NT2/D1 (cell line): Measurements from ENCODE around the gene RETSAT.
"Not testable (repeated sequence)": the region's sequence is repeated elsewhere in the genome, so short reads cannot be mapped to it uniquely, and the experiment has no call there.

Source experiments
- DNase-seq: peaks from one replicate; pipeline ENCODE4 v3.0.0-alpha.2; 2011; ENCODE audit warnings: low read depth, low spot score
- H3K27me3 ChIP-seq: 2 replicates; pipeline ENCODE4 v1.6.0; 2011; ENCODE audit warnings: mild to moderate bottlenecking; ENCODE audit not compliant: insufficient read length, insufficient read depth
- H3K36me3 ChIP-seq: 2 replicates; pipeline ENCODE4 v1.6.1; 2011; ENCODE audit warnings: mild to moderate bottlenecking, low read length, mixed read lengths; ENCODE audit not compliant: insufficient read depth, insufficient read length
- H3K4me1 ChIP-seq: 2 replicates; pipeline ENCODE4 v1.5.1; 2011; ENCODE audit not compliant: insufficient read depth, insufficient read length
- H3K4me3 ChIP-seq: 2 replicates; pipeline ENCODE4 v1.5.1; 2011; ENCODE audit warnings: low read depth; ENCODE audit not compliant: insufficient read length
- H3K9ac ChIP-seq: 2 replicates; pipeline ENCODE4 v1.6.0; 2011; ENCODE audit warnings: low read depth; ENCODE audit not compliant: insufficient read length
- H3K9me3 ChIP-seq: 2 replicates; pipeline ENCODE4 v1.5.1; 2011; ENCODE audit warnings: mild to moderate bottlenecking, low read length; ENCODE audit not compliant: insufficient read depth
- SUZ12 ChIP-seq: IDR thresholded peaks from 2 replicates; pipeline ENCODE4 v1.6.1; 2011; ENCODE audit not compliant: insufficient read length, insufficient read depth; ENCODE audit errors: extremely low read depth
- YY1 ChIP-seq: IDR thresholded peaks from 2 replicates; pipeline ENCODE4 v1.6.1; 2011; ENCODE audit not compliant: insufficient read length, insufficient read depth
- ZNF274 ChIP-seq: IDR thresholded peaks from 2 replicates; pipeline ENCODE4 v1.6.1; 2011; ENCODE audit warnings: mild to moderate bottlenecking, low read depth, low read length

RETSAT gene

DNA sequence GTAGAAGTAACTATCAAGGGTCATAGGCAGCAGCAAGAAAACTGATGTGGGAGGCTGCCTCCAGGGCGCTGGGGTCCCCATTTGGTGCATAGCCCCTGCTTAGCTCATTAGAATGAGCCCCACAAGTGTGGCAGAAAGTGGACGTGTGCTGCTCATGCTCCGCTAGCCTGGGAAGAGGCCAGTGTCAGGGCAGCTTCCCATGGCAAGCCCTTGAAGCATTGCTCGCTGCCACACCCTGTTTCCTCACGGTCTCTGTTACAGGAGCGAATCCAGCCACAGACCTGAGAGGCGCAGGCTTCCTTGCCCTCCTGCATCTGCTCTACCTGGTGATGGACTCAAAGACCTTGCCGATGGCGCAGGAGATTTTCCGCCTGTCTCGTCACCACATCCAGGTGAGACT is 22.8 kb upstream of the RETSAT start:
- H3K4me3 ChIP-seq: no peak overlapping the region
- peaks cover 5% of the 10 kb centered on the region for H3K36me3 ChIP-seq
- TF ChIP-seq ZNF274: no peak
- H3K27me3 ChIP-seq: no peaks in the 10 kb centered on the region
- peaks cover 7% of the 10 kb centered on the region; the same call in 1 of the 2 replicates for H3K9me3 ChIP-seq
- no peaks in the 10 kb centered on the region for H3K4me1 ChIP-seq
- no peak for DNase-seq
- H3K9ac ChIP-seq: no peak overlapping the region

DNA sequence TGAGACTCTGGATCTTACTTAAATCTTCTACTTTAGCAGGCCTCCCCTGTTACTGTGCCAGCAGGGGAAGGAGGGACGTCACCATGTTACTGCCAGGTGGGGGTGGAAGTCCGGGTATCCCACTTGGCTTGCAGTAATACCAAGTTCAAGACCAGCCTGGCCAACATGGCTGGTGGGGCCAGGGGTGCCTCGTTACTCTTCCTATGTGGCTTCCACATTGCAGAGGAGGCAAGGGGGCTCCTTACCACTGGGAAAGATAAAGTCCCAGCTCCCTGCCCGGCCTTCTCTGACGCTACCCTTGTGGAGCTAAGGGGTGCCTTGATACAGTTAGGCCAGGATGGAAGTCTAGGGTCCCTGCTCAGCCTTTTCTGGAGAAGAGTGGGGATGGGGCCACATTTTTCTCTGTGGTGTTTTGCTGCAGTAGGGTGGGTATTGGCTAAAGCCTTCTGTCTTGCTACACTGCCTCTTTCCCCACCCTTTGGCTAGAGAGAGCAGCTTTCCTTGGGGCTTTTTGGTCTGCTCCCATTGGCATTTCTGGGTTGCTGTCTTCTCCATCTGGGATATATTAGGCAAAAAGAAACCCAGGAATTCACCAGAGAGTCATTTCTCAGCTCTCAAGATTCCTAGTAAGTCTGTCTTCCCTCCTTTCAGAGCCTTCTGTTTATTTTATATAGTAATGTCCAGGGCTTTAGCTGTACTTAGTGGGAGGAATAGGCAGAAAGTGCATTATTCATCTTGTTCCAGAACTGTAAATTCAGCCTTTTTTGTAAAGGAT is 22.1 kb upstream of the RETSAT start:
- no peak overlapping the region for H3K4me3 ChIP-seq
- peaks cover 7% of the 10 kb centered on the region; the same call in 1 of the 2 replicates for H3K9me3 ChIP-seq
- H3K27me3 ChIP-seq: no peaks in the 10 kb centered on the region
- H3K4me1 ChIP-seq: no peaks in the 10 kb centered on the region
- no peak for DNase-seq
- TF ChIP-seq SUZ12 (no peak), ZNF274 (no peak), YY1 (no peak)
- H3K9ac ChIP-seq: no peak overlapping the region
- peaks cover 5% of the 10 kb centered on the region for H3K36me3 ChIP-seq

DNA sequence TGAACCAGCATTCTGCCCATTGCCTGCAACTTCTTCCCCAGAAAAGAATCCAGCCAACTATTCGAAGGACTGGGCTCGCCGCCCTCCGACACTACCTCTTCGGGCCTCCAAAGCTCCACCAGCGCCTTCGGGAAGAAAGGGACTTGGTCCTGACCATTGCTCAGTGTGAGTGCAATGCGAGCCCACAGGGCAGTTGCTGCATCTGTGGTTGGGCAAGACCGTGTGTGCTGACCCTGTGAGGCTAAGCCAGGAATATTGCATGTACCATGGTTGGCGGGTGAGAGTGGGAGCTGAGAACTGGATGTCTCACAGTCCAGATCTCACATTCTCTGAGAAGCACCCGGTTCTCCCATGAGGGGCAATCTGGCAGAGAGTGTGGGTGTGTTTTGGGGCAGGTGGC is 16.7 kb upstream of the RETSAT start:
- H3K36me3 ChIP-seq: peaks cover 14% of the 10 kb centered on the region
- DNase-seq: no peak
- no peak for TF ChIP-seq ZNF274
- no peak for TF ChIP-seq SUZ12
- TF ChIP-seq YY1: no peak
- H3K9me3 ChIP-seq: no peaks in the 10 kb centered on the region
- no peak overlapping the region for H3K4me3 ChIP-seq
- H3K27me3 ChIP-seq: no peaks in the 10 kb centered on the region
- no peak overlapping the region for H3K9ac ChIP-seq
- no peaks in the 10 kb centered on the region for H3K4me1 ChIP-seq

DNA sequence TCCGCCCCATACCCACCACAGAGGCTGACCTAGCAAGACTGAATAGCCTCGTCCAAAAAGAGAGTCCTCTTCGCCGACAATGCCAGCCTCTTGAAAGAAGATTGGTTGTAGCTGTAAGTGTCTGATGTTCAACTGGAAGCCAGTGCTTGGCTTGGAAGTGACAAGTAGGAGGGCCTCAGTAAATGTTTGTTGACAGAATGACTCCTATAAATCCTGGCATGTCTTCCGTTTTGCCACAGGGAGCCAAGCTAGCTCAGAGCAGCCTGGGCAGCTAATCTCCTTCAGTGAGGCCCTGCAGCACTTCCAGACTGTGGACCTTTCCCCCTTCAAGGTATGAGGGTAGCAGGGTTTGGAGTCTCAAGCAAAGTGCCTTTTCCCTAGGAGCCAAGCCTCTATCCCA is 15.2 kb upstream of the RETSAT start:
- Histone ChIP-seq H3K36me3 (peaks cover 14% of the 10 kb centered on the region), H3K9ac (no peak overlapping the region), H3K4me1 (no peaks in the 10 kb centered on the region), H3K27me3 (no peaks in the 10 kb centered on the region), H3K4me3 (no peak overlapping the region), H3K9me3 (no peaks in the 10 kb centered on the region)
- TF ChIP-seq SUZ12: no peak
- no peak for TF ChIP-seq ZNF274
- TF ChIP-seq YY1: no peak
- no peak for DNase-seq

DNA sequence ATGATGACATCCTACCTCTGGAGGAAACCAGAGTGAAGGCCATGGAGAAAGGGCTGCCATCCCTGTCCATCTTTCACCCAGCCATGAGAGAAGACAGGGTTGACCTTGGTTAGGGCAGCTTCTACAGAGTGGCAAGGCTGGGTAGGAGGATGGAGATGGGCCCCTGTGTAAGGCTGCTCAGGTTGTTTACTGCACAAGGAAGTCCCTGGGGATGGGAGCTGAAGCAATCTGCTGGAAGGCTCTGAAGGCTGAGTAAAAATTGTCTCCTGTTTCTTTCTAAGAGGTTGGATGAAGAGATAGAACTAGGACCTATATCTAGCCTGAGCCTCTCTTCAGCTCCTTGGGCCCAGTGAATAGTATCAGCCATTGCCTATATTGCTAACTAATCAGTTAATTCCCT is 14.6 kb upstream of the RETSAT start:
- TF ChIP-seq ZNF274 (no peak), SUZ12 (no peak), YY1 (no peak)
- Histone ChIP-seq H3K27me3 (no peaks in the 10 kb centered on the region), H3K4me1 (no peaks in the 10 kb centered on the region), H3K9me3 (no peaks in the 10 kb centered on the region), H3K9ac (no peak overlapping the region), H3K36me3 (peaks cover 14% of the 10 kb centered on the region), H3K4me3 (no peak overlapping the region)
- no peak for DNase-seq

DNA sequence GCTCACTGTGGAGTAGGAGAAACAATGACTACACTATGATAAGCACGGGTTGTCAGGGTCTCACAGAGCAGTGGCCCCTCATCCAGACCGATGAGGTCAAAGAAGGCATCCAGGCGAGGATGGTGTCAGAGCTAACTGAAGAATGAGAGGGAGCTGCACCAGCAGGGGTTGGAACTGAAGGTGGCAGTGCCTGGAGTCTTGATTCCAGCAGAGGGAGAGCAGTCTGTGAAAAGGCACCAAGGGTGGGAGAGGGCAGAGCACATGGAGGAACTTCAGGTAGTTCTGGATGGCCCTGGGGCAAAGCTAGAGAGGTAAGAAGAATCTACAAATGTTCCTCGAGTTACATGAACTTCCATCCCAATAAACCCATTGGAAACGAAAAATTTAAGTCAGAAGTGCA is 12.9 kb upstream of the RETSAT start:
- Histone ChIP-seq H3K9ac (no peak overlapping the region), H3K4me3 (no peak overlapping the region), H3K4me1 (no peaks in the 10 kb centered on the region), H3K9me3 (no peaks in the 10 kb centered on the region), H3K27me3 (no peaks in the 10 kb centered on the region), H3K36me3 (peaks cover 20% of the 10 kb centered on the region)
- TF ChIP-seq SUZ12 (no peak), ZNF274 (no peak), YY1 (no peak)
- no peak for DNase-seq

DNA sequence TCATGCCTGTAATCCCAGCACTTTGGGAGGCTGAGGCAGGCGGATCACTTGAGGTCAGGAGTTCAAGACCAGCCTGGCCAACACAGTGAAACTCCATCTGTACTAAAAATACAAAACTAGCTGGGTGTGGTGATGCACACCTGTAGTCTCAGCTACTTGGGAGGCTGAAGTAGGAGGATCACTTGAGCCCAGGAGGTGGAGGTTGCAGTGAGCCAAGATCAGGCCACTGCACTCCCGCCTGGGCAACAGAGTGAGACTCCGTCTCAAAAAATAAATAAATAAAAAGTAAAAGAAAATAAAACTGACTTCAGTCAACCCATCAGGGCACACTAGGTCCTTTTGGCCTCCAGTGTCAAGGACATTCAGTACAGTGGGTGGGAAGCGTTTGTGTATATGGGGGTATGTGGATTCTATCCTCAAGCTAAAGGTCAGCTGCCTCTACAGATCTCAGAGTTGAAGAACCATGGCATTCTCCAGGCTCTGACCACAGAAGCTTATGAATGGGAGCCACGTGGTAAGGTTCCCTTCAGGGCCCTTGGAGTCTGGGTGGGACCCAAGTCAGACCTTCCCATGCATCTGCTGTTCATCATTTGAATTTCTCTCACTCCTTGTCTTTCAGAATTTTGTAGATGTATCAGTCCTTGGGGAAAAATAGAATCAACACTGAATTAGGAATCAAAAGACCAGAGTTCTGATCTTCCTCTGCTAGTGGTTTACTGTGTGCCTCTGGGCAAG is 8.5 kb upstream of the RETSAT start:
- not testable (repeated sequence) for H3K27me3 ChIP-seq, H3K4me1 ChIP-seq, H3K9me3 ChIP-seq, H3K9ac ChIP-seq, H3K4me3 ChIP-seq, DNase-seq
- peaks cover 18% of the 10 kb centered on the region for H3K36me3 ChIP-seq
